ENCODE measurements around the gene GPRC5B.

GPRC5B gene

DNA sequence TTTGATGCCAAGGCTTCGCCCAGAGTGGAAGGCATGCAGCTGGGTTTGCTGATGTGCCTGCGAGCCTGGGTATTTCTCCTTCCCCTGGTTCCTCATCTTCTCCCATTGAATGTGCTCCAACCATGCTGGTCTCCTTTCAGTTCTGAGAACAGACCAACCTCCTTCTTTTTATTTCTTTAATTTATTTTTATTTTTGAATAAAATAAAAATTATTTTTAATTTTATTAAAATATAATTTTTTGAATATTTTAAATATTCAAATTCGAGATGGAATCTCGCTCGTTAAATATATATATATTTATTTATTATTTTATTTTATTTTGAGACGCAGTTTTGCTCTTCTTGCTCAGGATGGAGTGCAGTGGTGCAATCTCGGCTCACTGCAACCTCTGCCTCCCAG is 30.2 kb upstream of the GPRC5B start:
- Histone ChIP-seq H3K36me3 (ENCODE audit: insufficient read depth) (no peaks in the 10 kb centered on the region), H3K27ac (no peak overlapping the region), H3K4me3 (IDR thresholded peaks at IDR 0.05; ENCODE audit: insufficient read depth, low read depth, low read length) (no peak overlapping the region), H4K20me1 (ENCODE audit: insufficient read depth) (no peaks in the 10 kb centered on the region), H2AFZ (ENCODE audit: low read depth) (no peak overlapping the region), H3K27me3 (ENCODE audit: insufficient read depth, low read depth) (no peaks in the 10 kb centered on the region), H3K79me2 (ENCODE audit: insufficient read depth, low read depth) (no peaks in the 10 kb centered on the region), H3K9ac (no peak overlapping the region), H3K4me2 (no peak overlapping the region), H3K4me1 (ENCODE audit: low read depth, poor library complexity, severe bottlenecking) (no peaks in the 10 kb centered on the region)
- TF ChIP-seq, protein P1, sequence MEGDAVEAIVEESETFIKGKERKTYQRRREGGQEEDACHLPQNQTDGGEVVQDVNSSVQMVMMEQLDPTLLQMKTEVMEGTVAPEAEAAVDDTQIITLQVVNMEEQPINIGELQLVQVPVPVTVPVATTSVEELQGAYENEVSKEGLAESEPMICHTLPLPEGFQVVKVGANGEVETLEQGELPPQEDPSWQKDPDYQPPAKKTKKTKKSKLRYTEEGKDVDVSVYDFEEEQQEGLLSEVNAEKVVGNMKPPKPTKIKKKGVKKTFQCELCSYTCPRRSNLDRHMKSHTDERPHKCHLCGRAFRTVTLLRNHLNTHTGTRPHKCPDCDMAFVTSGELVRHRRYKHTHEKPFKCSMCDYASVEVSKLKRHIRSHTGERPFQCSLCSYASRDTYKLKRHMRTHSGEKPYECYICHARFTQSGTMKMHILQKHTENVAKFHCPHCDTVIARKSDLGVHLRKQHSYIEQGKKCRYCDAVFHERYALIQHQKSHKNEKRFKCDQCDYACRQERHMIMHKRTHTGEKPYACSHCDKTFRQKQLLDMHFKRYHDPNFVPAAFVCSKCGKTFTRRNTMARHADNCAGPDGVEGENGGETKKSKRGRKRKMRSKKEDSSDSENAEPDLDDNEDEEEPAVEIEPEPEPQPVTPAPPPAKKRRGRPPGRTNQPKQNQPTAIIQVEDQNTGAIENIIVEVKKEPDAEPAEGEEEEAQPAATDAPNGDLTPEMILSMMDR (conservative IDR thresholded peaks at IDR 0.05; ENCODE audit: low read depth, low read length), result no peak

DNA sequence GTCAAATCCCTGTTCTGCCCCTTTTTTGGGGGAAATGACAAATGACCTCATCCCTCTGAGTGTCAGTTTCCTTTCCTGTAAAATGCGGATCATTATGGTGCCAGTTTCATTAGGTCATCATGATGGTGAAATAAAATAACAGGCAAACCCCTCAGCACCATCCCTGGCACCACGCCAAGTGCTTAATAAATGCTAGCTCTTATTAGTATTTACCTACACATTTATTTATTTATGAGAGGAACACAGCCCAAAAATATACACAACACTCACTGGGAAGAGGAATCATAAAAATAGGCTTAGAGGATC is 28.6 kb upstream of the GPRC5B start:
- H3K4me1 ChIP-seq (ENCODE audit: low read depth, poor library complexity, severe bottlenecking), result no peaks in the 10 kb centered on the region
- no peak overlapping the region for H3K27ac ChIP-seq
- H4K20me1 ChIP-seq (ENCODE audit: insufficient read depth), result no peaks in the 10 kb centered on the region
- no peak overlapping the region for H3K4me3 ChIP-seq (IDR thresholded peaks at IDR 0.05; ENCODE audit: insufficient read depth, low read depth, low read length)
- H3K9ac ChIP-seq, result no peak overlapping the region
- H3K79me2 ChIP-seq (ENCODE audit: insufficient read depth, low read depth), result no peaks in the 10 kb centered on the region
- H2AFZ ChIP-seq (ENCODE audit: low read depth), result no peak overlapping the region
- H3K36me3 ChIP-seq (ENCODE audit: insufficient read depth), result no peaks in the 10 kb centered on the region
- no peak overlapping the region for H3K4me2 ChIP-seq
- TF ChIP-seq, protein P1 (conservative IDR thresholded peaks at IDR 0.05; ENCODE audit: low read depth, low read length), result no peak
- H3K27me3 ChIP-seq (ENCODE audit: insufficient read depth, low read depth), result no peaks in the 10 kb centered on the region

DNA sequence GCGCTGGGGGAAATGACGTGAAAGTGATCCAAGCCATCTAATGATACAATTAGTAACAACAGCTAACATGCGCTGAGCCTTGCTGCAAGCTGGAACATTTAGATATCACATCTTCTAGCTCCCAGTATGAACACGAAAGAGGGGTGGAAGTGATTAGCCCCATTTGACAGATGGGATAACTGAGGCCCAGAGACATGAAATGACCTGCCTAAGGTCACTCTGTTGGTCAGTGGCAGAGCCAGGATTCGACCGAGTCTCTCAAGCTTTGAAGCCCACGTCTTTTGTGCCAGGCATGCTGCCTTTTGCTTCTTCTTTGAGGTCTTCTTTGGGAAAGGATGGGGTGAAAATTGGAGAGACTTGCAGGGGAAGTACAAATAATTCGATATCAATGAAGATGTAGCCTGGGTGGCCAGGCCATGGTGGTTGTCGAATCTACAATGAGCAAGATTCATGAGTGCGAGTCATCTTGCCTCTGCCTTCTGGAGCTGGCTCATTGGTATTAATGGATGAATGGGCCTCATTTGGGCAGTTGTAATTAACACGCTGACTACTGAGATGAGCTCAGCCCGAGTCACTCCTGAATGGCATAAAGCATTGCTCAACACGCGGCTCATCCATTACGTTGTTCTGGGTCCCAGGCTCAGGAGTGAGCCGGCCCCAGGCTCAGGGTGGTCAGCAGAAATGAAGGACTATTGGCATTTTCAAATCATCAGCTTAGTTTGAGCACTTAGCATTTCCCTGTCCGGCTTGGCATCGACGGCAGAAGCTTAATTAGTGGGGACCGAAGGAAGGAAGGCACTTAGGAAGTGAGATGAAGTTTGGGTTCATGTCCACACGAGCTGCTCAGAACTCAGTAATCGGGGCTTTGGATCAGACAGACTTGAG is 28.0 kb upstream of the GPRC5B start:
- H3K27me3 ChIP-seq (ENCODE audit: insufficient read depth, low read depth), result no peaks in the 10 kb centered on the region
- no peaks in the 10 kb centered on the region for H3K79me2 ChIP-seq (ENCODE audit: insufficient read depth, low read depth)
- TF ChIP-seq, protein P1 (conservative IDR thresholded peaks at IDR 0.05; ENCODE audit: low read depth, low read length), result no peak
- H3K4me3 ChIP-seq (IDR thresholded peaks at IDR 0.05; ENCODE audit: insufficient read depth, low read depth, low read length), result no peak overlapping the region
- H3K9ac ChIP-seq, result no peak overlapping the region
- no peak overlapping the region for H2AFZ ChIP-seq (ENCODE audit: low read depth)
- no peaks in the 10 kb centered on the region for H3K36me3 ChIP-seq (ENCODE audit: insufficient read depth)
- no peaks in the 10 kb centered on the region for H3K4me1 ChIP-seq (ENCODE audit: low read depth, poor library complexity, severe bottlenecking)
- H4K20me1 ChIP-seq (ENCODE audit: insufficient read depth), result no peaks in the 10 kb centered on the region
- no peak overlapping the region for H3K4me2 ChIP-seq
- H3K27ac ChIP-seq, result no peak overlapping the region

DNA sequence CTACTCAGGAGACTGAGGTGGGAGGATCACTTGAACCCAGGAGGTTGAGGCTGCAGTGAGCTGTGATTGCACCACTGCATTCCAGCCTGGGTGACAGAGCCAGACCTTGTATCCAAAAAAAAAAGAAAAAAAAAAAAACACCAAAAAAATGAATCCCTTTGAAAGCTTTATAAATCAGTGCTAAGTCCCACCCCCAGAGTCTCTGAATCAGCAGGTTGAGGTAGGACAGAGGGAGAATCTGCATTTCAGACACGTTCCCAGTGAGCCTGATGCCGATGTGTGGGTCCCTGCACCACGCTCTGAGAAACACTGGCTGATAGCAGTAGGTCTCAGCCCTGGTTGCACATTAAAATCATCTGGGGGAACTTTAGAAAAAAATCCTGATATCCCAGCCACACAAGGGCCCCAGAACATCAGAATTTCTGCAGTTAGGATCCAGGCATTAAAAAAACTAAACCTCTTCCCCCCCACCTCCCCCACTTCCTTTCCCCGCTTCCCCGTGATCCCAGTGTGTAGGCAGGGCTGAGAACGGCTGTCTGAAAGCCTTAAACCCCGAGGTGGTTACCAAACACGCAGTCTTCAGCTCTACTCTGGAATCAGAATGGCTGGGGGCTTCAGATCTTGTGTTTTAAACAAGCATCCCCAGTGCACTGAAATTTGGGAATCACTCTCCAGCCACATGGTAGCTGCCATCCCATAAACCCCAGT is 27.3 kb upstream of the GPRC5B start:
- TF ChIP-seq, protein P1 (conservative IDR thresholded peaks at IDR 0.05; ENCODE audit: low read depth, low read length), result no peak
- H3K79me2 ChIP-seq (ENCODE audit: insufficient read depth, low read depth), result no peaks in the 10 kb centered on the region
- no peak overlapping the region for H2AFZ ChIP-seq (ENCODE audit: low read depth)
- no peak overlapping the region for H3K4me2 ChIP-seq
- no peaks in the 10 kb centered on the region for H3K27me3 ChIP-seq (ENCODE audit: insufficient read depth, low read depth)
- no peak overlapping the region for H3K27ac ChIP-seq
- H3K36me3 ChIP-seq (ENCODE audit: insufficient read depth), result no peaks in the 10 kb centered on the region
- no peak overlapping the region for H3K9ac ChIP-seq
- H3K4me1 ChIP-seq (ENCODE audit: low read depth, poor library complexity, severe bottlenecking), result no peaks in the 10 kb centered on the region
- H3K4me3 ChIP-seq (IDR thresholded peaks at IDR 0.05; ENCODE audit: insufficient read depth, low read depth, low read length), result no peak overlapping the region
- H4K20me1 ChIP-seq (ENCODE audit: insufficient read depth), result no peaks in the 10 kb centered on the region

Data from KMS-11 (cell line).